GM21528 (cell line): ENCODE measurements around the gene LIMD2.
"Not testable (repeated sequence)": the region's sequence is repeated elsewhere in the genome, so short reads cannot be mapped to it uniquely, and the experiment has no call there.

ENCODE experiments used
- ATAC-seq: cut with Tn5 transposase; IDR thresholded peaks from one replicate; pipeline ENCODE4 v1.9.1; 2021; ENCODE audit warnings: mild to moderate bottlenecking, moderate library complexity; ENCODE audit not compliant: unreplicated experiment, low FRiP score

LIMD2 gene

DNA sequence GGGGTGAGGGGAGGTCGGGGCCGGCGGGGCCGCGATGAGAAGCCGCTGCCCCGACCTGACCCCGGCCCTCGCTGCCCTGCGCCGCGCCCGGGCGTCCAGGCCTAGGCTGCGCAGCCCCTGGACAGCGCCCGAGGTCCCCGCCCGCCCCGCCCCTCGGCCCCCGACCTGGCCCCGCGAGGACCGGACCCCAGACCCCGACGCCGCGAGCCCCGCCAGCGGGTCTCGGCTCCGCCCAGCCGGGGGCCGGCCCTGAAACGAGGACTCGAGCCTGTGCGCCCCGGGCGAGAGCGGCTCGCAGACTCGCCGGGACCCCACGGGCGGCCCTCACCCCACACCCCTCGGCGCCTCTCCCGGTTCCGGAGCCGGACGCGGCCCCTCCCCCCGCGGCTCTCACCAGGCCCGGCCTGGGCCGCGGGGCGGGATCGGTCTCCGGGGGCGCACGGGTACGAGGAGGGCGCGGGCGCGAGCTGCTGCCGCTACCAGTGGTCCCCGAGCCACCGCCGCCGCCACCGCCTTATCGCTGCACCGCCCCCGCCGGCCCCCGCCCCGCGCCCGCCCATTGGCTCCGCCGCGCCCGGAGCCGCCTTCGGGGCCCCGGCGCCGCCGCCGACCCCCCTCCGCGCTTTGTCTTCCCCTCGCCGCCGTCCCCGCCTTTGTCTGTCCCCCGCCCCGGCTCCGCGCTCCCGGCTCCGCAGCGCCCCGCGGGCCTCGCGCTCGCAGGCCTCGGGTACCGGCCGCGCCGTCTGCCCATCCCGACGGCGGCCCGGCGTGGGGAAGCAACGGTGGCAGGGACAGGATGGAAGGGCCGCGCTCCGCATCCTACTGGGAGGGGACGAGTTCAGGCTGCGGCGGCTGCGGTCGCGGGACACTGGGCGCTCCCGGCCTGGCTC is at the start of gene LIMD2:
LIMD2 (minus strand) TSS at position 488 of the 890 bp plus-strand sequence. CDS start 827 bp downstream, outside the sequence.
- peak; percentile 8 for ATAC-seq

- peak; percentile 78 for ATAC-seq
These were observed 41.7 kb upstream of the LIMD2 start, which contains the start of gene STRADA for GRCh38 chr17:63741408-63742173. STRADA (minus strand) TSS chr17:63741799; CDS start chr17:63728369, 13,430 bp downstream.

DNA sequence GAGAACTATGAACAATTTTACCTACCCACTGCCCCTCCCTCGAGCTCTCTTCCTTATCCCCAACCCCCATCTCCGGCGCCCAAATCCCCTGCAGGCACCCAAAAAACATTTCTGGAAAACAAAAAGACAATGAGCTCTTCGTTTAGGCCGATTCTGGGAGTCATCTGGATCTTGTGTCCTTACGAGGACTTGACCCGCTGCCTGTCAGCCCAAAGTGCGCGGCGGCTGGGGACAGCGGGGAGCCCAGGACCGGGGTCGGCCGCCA is 41.1 kb upstream of the LIMD2 start:
- ATAC-seq: peak; percentile 7

DNA sequence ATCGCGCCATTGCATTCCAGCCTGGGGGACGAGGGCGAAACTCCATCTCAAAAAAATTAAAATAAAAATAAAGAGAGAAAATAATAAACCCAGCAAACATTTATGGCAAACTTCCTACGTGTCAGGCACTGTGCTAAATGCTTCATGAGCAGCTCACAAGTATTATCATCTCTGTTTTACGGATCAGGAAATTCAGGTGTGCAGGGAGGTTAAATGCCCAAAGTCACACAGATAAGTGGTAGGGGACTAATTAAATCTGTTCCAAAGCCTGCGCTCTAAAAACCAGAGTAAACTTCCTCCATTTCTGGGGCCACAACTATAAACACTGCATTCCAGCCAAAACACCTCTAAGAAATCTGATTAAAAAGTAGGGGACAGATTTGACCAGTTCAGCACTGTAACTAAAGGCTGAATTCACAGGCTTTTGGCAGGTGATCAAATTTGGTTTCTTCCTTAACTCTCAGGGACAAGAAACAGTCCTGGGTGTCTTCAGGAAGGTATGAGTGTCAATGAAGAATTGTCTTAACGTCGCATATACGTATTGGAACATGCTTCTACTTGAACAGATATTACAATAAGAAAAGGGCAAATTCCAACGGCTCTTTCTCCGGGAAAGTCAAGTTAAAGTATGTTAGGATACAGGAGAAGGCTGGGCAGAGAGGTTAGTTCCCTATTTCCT is 40.7 kb upstream of the LIMD2 start:
- ATAC-seq: no peak

DNA sequence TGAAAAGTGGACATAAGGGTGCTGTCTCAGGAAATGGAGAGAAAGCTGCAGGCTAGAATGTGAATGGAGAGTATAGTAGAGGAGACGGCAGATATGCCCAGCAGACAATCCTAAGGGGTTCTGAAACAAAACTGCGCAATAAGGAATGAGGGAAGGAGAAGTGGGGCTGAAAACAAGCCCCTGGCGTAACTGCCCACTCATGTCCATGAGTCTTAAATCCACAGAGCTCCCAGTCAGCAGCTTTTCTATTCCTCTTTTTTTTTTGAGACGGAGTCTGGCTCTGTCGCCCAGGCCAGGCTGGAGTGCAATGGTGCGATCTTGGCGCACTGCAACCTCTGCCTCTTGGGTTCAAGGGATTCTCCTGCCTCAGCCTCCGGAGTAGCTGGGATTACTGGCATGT is 35.8 kb upstream of the LIMD2 start:
- no peak for ATAC-seq

DNA sequence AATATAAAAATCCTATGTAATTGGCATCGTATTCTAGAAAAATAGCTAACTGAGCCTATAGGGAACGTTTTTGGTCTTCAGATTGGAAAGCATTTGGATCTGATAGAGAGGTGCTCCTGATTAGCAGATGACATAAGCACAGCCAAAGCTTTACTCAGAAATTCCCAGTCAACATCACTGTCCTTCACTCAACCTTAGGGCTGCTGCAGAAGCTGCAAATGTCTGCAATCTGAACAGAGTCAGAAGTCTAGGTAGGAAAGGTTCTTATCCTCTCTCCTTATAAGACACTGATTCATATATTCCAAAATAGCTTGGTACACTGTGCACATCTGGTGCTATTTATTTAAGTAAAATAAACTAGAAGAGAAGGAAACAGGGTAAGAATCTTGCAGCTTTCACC is 22.5 kb upstream of the LIMD2 start:
- no peak for ATAC-seq

DNA sequence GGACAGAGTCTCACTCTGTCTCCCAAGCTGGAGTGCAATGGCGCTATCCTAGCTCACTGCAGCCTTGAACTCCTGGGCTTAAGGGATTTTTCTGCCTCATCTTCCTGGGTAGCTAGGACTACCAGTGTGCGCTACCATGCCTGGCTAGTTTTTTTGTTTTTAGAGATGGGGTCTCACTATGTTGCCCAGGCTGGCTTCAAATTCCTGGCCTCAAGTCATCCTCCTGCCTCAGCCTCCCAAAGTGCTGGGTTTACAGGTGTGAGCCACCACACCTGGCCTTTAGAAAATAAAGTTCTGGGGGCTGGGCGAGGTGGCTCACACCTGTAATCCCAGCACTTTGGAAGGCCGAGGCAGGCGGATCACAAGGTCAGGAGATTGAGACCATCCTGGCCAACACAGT is 20.3 kb upstream of the LIMD2 start:
- ATAC-seq: not testable (repeated sequence)

DNA sequence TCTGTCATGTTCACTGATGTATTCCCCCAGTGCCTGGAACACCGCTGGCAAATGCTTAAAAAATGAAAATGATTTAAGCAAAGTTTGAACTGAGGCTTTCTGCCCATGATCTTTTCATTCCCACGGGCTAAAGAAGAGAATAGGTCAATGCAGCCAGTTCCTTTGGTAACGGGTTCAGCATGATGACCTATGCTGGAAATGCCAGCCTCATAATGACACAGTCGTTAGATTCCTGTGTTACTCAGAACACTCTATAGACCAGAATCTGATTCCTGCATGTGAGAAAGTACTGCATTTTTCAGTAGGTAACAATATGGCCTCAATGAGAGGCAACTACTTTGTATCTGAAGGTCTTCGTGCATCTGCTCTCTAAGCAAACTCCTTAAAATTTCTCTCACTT is 19.1 kb upstream of the LIMD2 start:
- ATAC-seq: no peak

- no peak for ATAC-seq
These were observed 16.5 kb upstream of the LIMD2 start for GRCh38 chr17:63716426-63716825.

DNA sequence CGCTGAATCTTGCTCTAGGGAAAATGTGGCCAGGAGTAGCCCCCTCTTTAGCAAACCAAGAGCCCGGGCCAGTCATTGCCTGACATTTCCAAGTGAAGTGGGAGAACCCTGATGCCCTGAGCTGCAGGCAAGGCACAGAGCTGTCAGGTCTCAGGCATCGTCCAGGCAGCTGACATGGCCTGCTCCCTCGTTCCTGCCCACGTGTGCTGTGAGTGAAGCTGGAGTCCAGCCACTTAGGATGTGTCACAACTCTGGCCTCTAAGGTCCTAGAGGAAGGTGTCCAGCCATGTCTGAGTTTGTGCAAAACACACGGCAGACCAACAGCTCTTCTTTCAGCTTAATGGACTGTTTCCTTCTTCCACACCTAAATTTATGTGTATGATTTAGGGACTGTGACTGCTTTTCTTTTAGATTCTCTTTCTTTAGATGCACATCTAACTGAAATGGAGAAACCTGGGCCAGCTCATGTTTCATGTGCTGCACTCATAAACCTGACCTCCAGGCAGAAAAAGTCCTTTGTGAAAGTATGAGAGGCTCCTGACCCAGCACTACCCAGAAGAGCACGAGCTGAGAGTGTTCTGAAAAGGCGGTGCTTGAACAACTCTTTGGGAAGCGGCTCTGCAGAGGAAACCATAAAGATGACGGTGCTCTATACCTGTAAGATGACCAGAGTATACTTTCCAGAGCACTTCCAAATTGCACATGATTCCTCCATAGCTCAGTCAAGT is 14.8 kb upstream of the LIMD2 start:
- no peak for ATAC-seq

DNA sequence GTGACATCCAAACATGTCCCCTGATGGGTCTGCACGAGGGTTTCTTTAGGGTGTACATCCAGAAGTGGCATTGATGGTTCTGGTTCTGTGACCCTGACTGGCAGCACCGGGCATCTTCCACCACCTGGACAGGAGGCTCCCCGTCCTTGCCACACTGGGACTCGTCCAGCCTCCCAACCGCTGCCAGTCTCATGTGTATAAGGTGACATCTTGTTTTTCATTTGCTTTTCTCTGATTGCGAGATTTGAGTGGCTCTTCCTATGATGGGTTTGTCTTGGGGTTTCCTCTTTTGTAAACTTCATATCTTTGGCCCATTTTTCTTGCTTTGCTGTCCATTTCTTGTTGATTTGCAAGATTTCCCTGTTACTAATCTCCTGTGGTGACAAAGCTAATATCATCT is 9.2 kb upstream of the LIMD2 start:
- ATAC-seq: no peak

- ATAC-seq: no peak
These were observed 7.2 kb upstream of the LIMD2 start for GRCh38 chr17:63707151-63707550.

GRCh38 chr17:63706336-63707082 is 6.6 kb upstream of the LIMD2 start:
- ATAC-seq: no peak

GRCh38 chr17:63705657-63706056 is 5.7 kb upstream of the LIMD2 start:
- ATAC-seq: no peak

DNA sequence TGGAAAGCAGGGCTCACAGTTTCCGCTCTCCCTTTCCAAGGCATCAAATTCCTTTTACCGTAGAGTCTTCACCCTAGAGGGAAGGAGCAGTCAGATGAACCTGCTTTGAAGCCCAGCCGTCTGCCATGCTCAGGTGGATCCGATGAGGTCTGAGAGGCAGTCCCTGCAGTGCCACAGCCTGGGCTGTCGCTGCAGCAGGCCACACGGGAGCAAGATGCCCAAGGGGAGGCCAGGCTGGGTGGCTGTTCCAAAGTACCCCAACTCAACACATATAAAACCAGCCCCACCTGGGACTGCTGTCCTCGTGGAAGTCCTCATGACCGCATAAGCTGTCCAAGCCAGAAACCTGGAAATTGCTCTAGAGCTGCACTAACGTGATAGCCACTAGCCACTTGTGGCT is 4.9 kb upstream of the LIMD2 start:
- ATAC-seq: no peak

GRCh38 chr17:63704259-63704576 is 4.3 kb upstream of the LIMD2 start:
- ATAC-seq: no peak

DNA sequence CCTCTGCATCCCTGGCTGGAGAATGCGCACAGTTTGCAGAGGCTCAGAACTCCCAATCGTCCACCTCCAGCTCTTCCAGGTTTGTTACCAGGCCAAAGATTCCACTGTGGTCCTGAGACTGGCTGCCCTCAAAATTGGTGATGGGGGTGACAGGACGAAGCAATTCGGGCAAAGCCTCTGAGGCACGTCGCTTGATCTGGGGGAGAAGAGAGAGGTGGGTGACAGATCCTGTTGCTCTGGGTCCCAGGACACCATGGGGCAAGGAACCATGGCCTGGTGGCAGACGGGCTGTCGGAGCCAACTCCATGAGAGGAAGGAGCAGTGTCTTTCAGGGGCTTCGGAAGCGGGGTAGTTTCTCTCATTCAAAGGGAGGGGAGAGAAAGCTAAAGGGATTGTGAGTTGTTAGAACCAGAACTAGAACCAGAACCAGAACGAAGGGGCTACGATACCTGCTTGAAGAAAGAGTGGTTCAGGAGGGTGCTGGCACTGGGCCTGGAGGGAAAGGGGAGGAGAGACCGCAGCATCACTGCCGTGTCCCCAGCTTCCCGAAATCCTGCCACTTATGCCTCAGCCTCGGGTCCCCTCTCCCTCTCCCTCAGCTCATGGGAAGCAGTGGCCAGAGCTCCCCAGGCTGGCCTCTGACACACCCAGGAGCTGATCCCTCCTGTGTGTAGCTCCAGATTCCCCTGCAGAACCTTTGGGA is 3.8 kb upstream of the LIMD2 start:
- ATAC-seq: no peak

GRCh38 chr17:63703029-63703428 is 3.1 kb upstream of the LIMD2 start:
- no peak for ATAC-seq

GRCh38 chr17:63702721-63703015 is 2.7 kb upstream of the LIMD2 start:
- ATAC-seq: no peak
